H1 (cell line): ENCODE data around the gene GPX6. TPM values are rescaled to one million over a fixed set of nuclear protein-coding genes. Genes with fewer than 3 reads are reported as not detected.

Source experiments
- CTCF ChIA-PET: fragments of 300-600 bp; sonication (Branson Sonifier 250); formaldehyde crosslinking; loops from one replicate; lab custom pipeline; 2021; ENCODE audit not compliant: partially characterized antibody; lab: Charles Lee
- POLR2A ChIA-PET: fragments of 300-600 bp; sonication (Branson Sonifier 250); formaldehyde crosslinking; loops from one replicate; lab custom pipeline; 2021; ENCODE audit warnings: inconsistent platforms; ENCODE audit not compliant: partially characterized antibody; lab: Charles Lee
- DNase-seq, 2 experiments: peaks; one replicate each; pipeline versions ENCODE4 v3.0.0 to v3.0.0-alpha.2; 2010 to 2022; ENCODE audit warnings: low spot score in 2 of 2, low read depth in 1 of 2, mixed read lengths in 1 of 2
- FAIRE-seq: peaks from 2 replicates; lab custom pipeline; 2011; peaks lifted over from hg19 to GRCh38; lab: Jason Lieb, UNC
- H2AFZ ChIP-seq: 2 replicates; pipeline ENCODE4 v1.8.1; 2012; ENCODE audit warnings: low read length, inconsistent platforms
- H2AK5ac ChIP-seq: 2 replicates; pipeline ENCODE4 v1.6.1; 2013; ENCODE audit warnings: low read depth, low read length
- H2BK120ac ChIP-seq: replicated peaks from 2 replicates; pipeline ENCODE3; 2013; ENCODE audit warnings: low read depth, low read length, inconsistent platforms
- H2BK12ac ChIP-seq: 2 replicates; pipeline ENCODE4 v1.6.1; 2013; ENCODE audit warnings: low read depth, low read length
- H2BK15ac ChIP-seq: 2 replicates; pipeline ENCODE4 v1.6.1; 2013; ENCODE audit warnings: low read length
- H2BK20ac ChIP-seq: 2 replicates; pipeline ENCODE4 v1.6.1; 2013; ENCODE audit warnings: low read length
- H2BK5ac ChIP-seq: 2 replicates; pipeline ENCODE4 v1.6.1; 2013; ENCODE audit warnings: low read depth, low read length
- H3K14ac ChIP-seq: 2 replicates; pipeline ENCODE4 v1.6.1; 2013; ENCODE audit warnings: inconsistent platforms; ENCODE audit not compliant: insufficient read length
- H3K18ac ChIP-seq: 2 replicates; pipeline ENCODE4 v1.6.1; 2013; ENCODE audit warnings: low read length; ENCODE audit errors: extremely low read depth
- H3K23ac ChIP-seq: 2 replicates; pipeline ENCODE4 v1.6.1; 2013; ENCODE audit warnings: inconsistent platforms; ENCODE audit not compliant: insufficient read length
- H3K23me2 ChIP-seq: 2 replicates; pipeline ENCODE4 v1.6.1; 2013; ENCODE audit warnings: low read depth, low read length
- H3K27ac ChIP-seq: 2 replicates; pipeline ENCODE4 v1.6.1; 2011; ENCODE audit warnings: low read depth, low read length, inconsistent platforms
- H3K27me3 ChIP-seq, 4 experiments: replicated peaks in 1 of 4; 1 replicate in 1 of 4; 2 replicates in 3 of 4; pipeline versions ENCODE4 v1.6.1 to v1.8.1; 2011 to 2013; ENCODE audit warnings: low read length in 3 of 4, mild to moderate bottlenecking in 3 of 4, inconsistent platforms in 2 of 4, mixed read lengths in 2 of 4, moderate library complexity in 1 of 4; ENCODE audit not compliant: control insufficient read depth in 3 of 4, insufficient read depth in 3 of 4; ENCODE audit errors: extremely low read depth in 1 of 4
- H3K36me3 ChIP-seq, 4 experiments: 2 replicates each; pipeline versions ENCODE4 v1.6.1 to v1.8.1; 2011 to 2013; ENCODE audit warnings: mild to moderate bottlenecking in 4 of 4, low read length in 3 of 4, moderate library complexity in 2 of 4, control low read depth in 1 of 4, inconsistent platforms in 1 of 4; ENCODE audit not compliant: insufficient read depth in 4 of 4, control insufficient read depth in 2 of 4
- H3K4ac ChIP-seq: replicated peaks from 2 replicates; pipeline ENCODE3; 2013; ENCODE audit warnings: low read length, low read depth, mixed read lengths, inconsistent platforms; ENCODE audit not compliant: insufficient read length
- H3K4me1 ChIP-seq, 4 experiments: replicated peaks in 1 of 4; 1 replicate in 1 of 4; 2 replicates in 3 of 4; pipeline versions ENCODE4 v1.6.1 to v1.8.1; 2011 to 2013; ENCODE audit warnings: low read length in 3 of 4, inconsistent platforms in 2 of 4, mixed read lengths in 1 of 4; ENCODE audit not compliant: insufficient read depth in 4 of 4, control insufficient read depth in 3 of 4
- H3K4me2 ChIP-seq, 2 experiments: 2 replicates each; pipeline versions ENCODE4 v1.6.1 to v1.8.1; 2011 to 2013; ENCODE audit warnings: low read depth in 2 of 2, low read length in 2 of 2, control low read depth in 1 of 2, inconsistent platforms in 1 of 2, mild to moderate bottlenecking in 1 of 2; ENCODE audit not compliant: insufficient read depth in 1 of 2
- H3K4me3 ChIP-seq, 4 experiments: fragments of 200-600, 300-600 bp in 1 of 4; sonication (generic), shearing (Covaris generic), sonication (Bioruptor Twin) in 1 of 4; 2 replicates each; pipeline versions ENCODE4 v1.5.1 to v1.8.1; 2011 to 2016; ENCODE audit warnings: low read length in 4 of 4, low read depth in 3 of 4, control low read depth in 2 of 4, inconsistent platforms in 2 of 4, mild to moderate bottlenecking in 2 of 4, mixed read lengths in 1 of 4, moderate library complexity in 1 of 4; ENCODE audit not compliant: insufficient read depth in 2 of 4; ENCODE audit errors: extremely low read depth in 1 of 4
- H3K56ac ChIP-seq: replicated peaks from 2 replicates; pipeline ENCODE3; 2013; ENCODE audit warnings: low read depth, mild to moderate bottlenecking, mixed read lengths, low read length, inconsistent platforms; ENCODE audit not compliant: insufficient read length
- H3K79me1 ChIP-seq: 2 replicates; pipeline ENCODE4 v1.6.1; 2013; ENCODE audit warnings: low read depth, low read length, control low read depth
- H3K79me2 ChIP-seq, 2 experiments: 2 replicates each; pipeline versions ENCODE4 v1.6.1 to v1.8.1; 2012 to 2013; ENCODE audit warnings: low read length in 2 of 2, mild to moderate bottlenecking in 2 of 2, inconsistent platforms in 1 of 2; ENCODE audit not compliant: insufficient read depth in 2 of 2, control insufficient read depth in 1 of 2
- H3K9ac ChIP-seq, 4 experiments: replicated peaks in 1 of 4; 1 replicate in 1 of 4; 2 replicates in 3 of 4; pipeline versions ENCODE4 v1.6.1 to v1.8.1; 2011 to 2013; ENCODE audit warnings: low read depth in 3 of 4, low read length in 3 of 4, control low read depth in 2 of 4, mild to moderate bottlenecking in 2 of 4, moderate library complexity in 2 of 4, inconsistent platforms in 1 of 4; ENCODE audit errors: extremely low read depth in 1 of 4
- H3K9me3 ChIP-seq, 2 experiments: 2 replicates each; pipeline versions ENCODE4 v1.6.1 to v1.8.1; 2012 to 2013; ENCODE audit warnings: mild to moderate bottlenecking in 2 of 2, moderate library complexity in 2 of 2, control low read depth in 1 of 2, inconsistent platforms in 1 of 2, low read depth in 1 of 2, low read length in 1 of 2, mixed read lengths in 1 of 2; ENCODE audit not compliant: insufficient read depth in 2 of 2
- H4K20me1 ChIP-seq, 2 experiments: replicated peaks in 1 of 2; 2 replicates each; pipeline versions ENCODE3 to v1.8.1; 2011 to 2013; ENCODE audit warnings: inconsistent platforms in 2 of 2, low read length in 2 of 2, mild to moderate bottlenecking in 1 of 2; ENCODE audit not compliant: insufficient read depth in 2 of 2, control insufficient read depth in 1 of 2
- H4K5ac ChIP-seq: 2 replicates; pipeline ENCODE4 v1.6.1; 2013; ENCODE audit warnings: low read length, low read depth, mixed read lengths, inconsistent platforms; ENCODE audit not compliant: insufficient read length
- H4K8ac ChIP-seq: 2 replicates; pipeline ENCODE4 v1.8.0; 2013; ENCODE audit warnings: mild to moderate bottlenecking, moderate library complexity, low read length, inconsistent platforms; ENCODE audit not compliant: insufficient read depth; ENCODE audit errors: extremely low read depth
- H4K91ac ChIP-seq: replicated peaks from 2 replicates; pipeline ENCODE3; 2013; ENCODE audit warnings: low read length, mixed read lengths, inconsistent platforms; ENCODE audit not compliant: insufficient read length
- BRCA1 ChIP-seq: IDR thresholded peaks from 2 replicates; pipeline ENCODE4 v1.6.1; 2012; ENCODE audit warnings: low read depth, low read length, improper control_type of control experiment
- JUND ChIP-seq: IDR thresholded peaks from 2 replicates; pipeline ENCODE4 v1.6.1; 2011; ENCODE audit warnings: mild to moderate bottlenecking, improper control_type of control experiment, low read length
- POLR2A ChIP-seq, 2 experiments: IDR thresholded peaks; 1 replicate in 1 of 2; 2 replicates in 1 of 2; pipeline ENCODE4 v1.6.1; 2011; ENCODE audit warnings: low read depth in 2 of 2, low read length in 2 of 2, mild to moderate bottlenecking in 2 of 2; ENCODE audit errors: control extremely low read depth in 1 of 2
- RNF2 ChIP-seq: fragments of 200-900, 300-1000 bp; sonication (generic); IDR thresholded peaks from 2 replicates; pipeline ENCODE4 v1.7.1; 2016; ENCODE audit warnings: borderline replicate concordance, low read depth, mild to moderate bottlenecking, antibody characterized with exemption, low read length; ENCODE audit not compliant: poor library complexity, severe bottlenecking; ENCODE audit errors: missing control alignments
- SIRT6 ChIP-seq: IDR thresholded peaks from one replicate; pipeline ENCODE4 v1.7.1; 2012; ENCODE audit warnings: low read length, inconsistent platforms
- WGBS, 2 experiments: shearing (Covaris generic) in 1 of 2; methylation state at CpG; one replicate each; pipeline versions ENCODE4 v1.1.6 to v1.1.7; 2013 to 2015; ENCODE audit warnings: low lambda C conversion rate in 2 of 2, mixed read lengths in 2 of 2, inconsistent platforms in 1 of 2, low coverage in 1 of 2, missing lambda C conversion rate in 1 of 2; ENCODE audit not compliant: insufficient replicate concordance in 2 of 2, insufficient coverage in 1 of 2, insufficient read length in 1 of 2; ENCODE audit errors: extremely low coverage in 1 of 2, missing lambda C conversion rate in 1 of 2; 5-methylcytosine and 5-hydroxymethylcytosine counted together
- polyA plus RNA-seq, 7 experiments: library from polyadenylated mRNA; depleted of rRNA in 3 of 7; stranded (reverse) in 5 of 7; unstranded in 2 of 7; fragments of >200 nt in 5 of 7; fragments of 200-250 nt in 2 of 7; gene quantifications; 1 replicate in 5 of 7; 2 replicates in 1 of 7; 4 replicates in 1 of 7; pipeline versions ENCODE4 v1.2.1 to v1.2.3, GENCODE V29; 2011 to 2013; ENCODE audit warnings: missing spikeins in 2 of 7, mixed read lengths in 2 of 7
- total RNA-seq: library from RNA; stranded (reverse); fragmentation: NEBNext Ultra II Directional; extraction: Animal tissue kit (Norgen Biotek cat#: 25700); gene quantifications from 2 replicates; pipeline ENCODE4 v1.2.1, GENCODE V29; 2021

The GPX6 gene
- total and polyA plus RNA-seq, 2 of the 8 experiments (the other 6 are each of a cell fraction or from before 2014, with no cell fraction given) = not detected

GRCh38 chr6:28497306-28497705 is 18.3 kb downstream of the GPX6 start:
- H2BK5ac ChIP-seq = no peak overlapping the region
- TF ChIP-seq POLR2A (IDR thresholded peaks at IDR 0.05; ENCODE audit: control extremely low read depth in 1 of 2, low read depth in 2 of 2, low read length in 2 of 2) (no peak), JUND (no peak), BRCA1 (no peak), SIRT6 (no peak), RNF2 (no peak)
- TF ChIP-seq, all 59 proteins: peak for 0
- DNase-seq (no peak), FAIRE-seq (no peak)
- Histone ChIP-seq H3K79me1 (no peaks in the 10 kb centered on the region), H3K27me3 (no peaks in the 10 kb centered on the region), H3K9ac (no peak overlapping the region), H2AFZ (no peak overlapping the region), H3K23me2 (no peaks in the 10 kb centered on the region), H3K56ac (no peak overlapping the region), H3K23ac (no peak overlapping the region), H2BK12ac (no peak overlapping the region), H3K27ac (no peak overlapping the region), H3K18ac (no peak overlapping the region), H2BK120ac (no peak overlapping the region), H2BK15ac (no peak overlapping the region), H3K4me3 (no peak overlapping the region), H2AK5ac (no peak overlapping the region), H3K14ac (no peak overlapping the region), H3K79me2 (no peaks in the 10 kb centered on the region), H2BK20ac (no peak overlapping the region), H3K4ac (no peak overlapping the region), H4K91ac (no peak overlapping the region), H4K20me1 (no peaks in the 10 kb centered on the region), H4K8ac (no peak overlapping the region), H4K5ac (no peak overlapping the region), H3K9me3 (peaks cover 0 to 10% of the 10 kb centered on the region in 2 experiments; a peak in 2 of 4 replicates), H3K36me3 (peaks cover 0 to 4% (median 0%) of the 10 kb centered on the region in 4 experiments; a peak in 1 of 8 replicates), H3K4me1 (no peaks in the 10 kb centered on the region), H3K4me2 (no peak overlapping the region)
- 85% methylated on average over 1 of the region's 1 CpG; no CpG with 5 or more reads in 1 of the 2 experiments for WGBS, 2 experiments
- POLR2A ChIA-PET = interaction anchor here (0.9 to 1.3 kb wide), 2 partner anchors 8 to 40 kb away, joined by 3 to 4 read pairs; no protein-coding TSS in a partner anchor
- CTCF ChIA-PET = interaction anchor here (0.8 to 1.2 kb wide), 5 partner anchors 24 to 89 kb away, joined by 3 to 4 read pairs (median 3); no protein-coding TSS in a partner anchor
